GM21529 (cell line): ENCODE results near the gene REEP5.
"Not testable (repeated sequence)": the region's sequence is repeated elsewhere in the genome, so short reads cannot be mapped to it uniquely, and the experiment has no call there.

Source experiments
- ATAC-seq: cut with Tn5 transposase; IDR thresholded peaks from one replicate; pipeline ENCODE4 v1.9.1; 2021; ENCODE audit not compliant: unreplicated experiment

REEP5 gene

GRCh38 chr5:112921833-112922817 lies at the start of gene REEP5:
TSS of gene REEP5 (minus strand) at chr5:112922227. CDS start at chr5:112922190, 37 bp downstream.
- ATAC-seq: peak; percentile 54

DNA sequence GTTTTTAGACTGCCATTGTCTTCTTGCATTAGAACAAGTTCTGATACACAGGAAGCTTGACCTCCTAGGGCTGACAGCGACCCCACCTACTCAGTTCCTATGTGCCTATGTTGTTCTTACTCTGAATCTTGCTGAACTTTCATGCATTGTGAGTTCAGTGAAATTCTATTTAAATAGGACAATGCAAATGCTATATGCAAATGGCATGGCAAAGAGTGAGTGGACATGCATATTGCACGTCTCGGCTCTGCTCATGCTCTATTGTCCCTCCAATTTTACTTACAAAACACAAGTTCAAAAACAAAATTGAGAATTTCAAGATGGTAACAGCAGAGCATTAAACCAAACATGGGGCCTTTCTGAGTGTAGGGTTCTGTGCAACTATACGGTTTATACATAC lies 49.2 kb upstream of the REEP5 start:
- no peak for ATAC-seq

DNA sequence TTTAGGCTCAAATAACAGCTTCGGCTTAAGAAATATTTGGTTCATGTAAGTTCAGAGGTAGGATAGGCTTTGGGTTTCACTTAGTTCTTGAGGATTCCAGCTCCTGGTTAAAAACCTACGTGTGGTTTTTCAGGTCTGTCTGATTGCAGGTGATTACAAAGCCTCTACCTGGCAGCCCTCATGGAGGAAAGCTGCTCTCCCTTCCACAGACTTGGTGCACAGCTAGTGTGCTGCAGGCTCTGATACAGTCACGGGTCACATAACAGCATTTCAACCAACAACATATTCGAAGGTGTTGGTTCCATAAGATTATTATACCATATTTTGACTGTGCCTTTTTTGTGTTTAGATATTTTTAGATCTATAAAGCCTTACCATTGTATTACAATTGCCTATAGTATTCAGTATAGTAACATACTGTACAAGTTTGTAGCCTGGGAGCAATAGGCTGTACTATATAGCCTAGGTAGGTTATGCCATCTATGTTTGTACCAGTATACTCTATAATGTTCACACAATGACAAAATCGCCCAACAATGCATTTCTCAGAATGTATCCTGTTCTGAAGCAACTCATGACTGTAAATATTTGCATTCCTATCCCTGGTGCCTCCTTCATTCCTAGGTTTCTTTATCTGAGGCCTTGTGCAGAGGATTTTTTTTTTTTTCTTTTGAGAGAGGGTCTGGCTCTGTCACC lies 46.5 kb upstream of the REEP5 start:
- ATAC-seq: no peak

GRCh38 chr5:112967520-112968083 lies 45.6 kb upstream of the REEP5 start:
- ATAC-seq: no peak

- no peak for ATAC-seq
These were observed 43.8 kb upstream of the REEP5 start for GRCh38 chr5:112965733-112966306.

DNA sequence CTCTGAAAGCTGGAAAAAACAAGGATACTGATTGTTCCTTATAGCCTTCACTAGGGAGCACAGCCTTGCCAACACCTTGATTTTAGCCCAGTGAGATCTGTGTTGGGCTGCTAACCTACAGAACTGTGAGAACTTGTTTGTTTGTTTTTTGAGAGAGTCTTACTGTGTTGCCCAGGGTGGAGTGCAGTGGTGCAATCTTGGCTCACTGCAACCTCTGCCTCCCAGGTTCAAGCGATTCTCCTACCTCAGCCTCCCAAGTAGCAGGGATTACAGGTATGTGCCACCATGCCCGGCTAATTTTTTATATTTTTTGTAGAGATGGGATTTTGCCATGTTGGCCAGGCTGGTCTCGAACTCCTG lies 41.3 kb upstream of the REEP5 start:
- not testable (repeated sequence) for ATAC-seq

- no peak for ATAC-seq
These were observed 39.0 kb upstream of the REEP5 start for GRCh38 chr5:112960863-112961504.

DNA sequence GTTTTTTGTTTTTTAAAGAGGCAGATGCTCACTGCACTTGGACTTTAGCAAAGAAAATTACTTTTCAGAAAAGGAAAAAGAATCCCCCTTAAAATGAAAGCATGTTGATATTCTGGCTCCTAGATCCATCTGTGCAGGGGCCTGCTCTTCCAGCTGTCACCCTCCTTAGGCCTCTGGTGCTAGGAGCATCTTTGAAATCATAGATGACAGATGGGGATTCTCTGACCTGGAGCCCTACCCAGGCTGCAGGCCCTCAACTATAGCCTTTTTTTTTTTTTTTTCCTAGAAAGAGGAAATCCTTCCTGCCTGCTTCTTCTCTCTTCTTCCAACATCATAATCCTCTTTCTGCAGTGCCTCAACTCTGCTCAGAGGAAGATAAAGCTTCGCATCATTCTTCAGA lies 38.3 kb upstream of the REEP5 start:
- no peak for ATAC-seq

DNA sequence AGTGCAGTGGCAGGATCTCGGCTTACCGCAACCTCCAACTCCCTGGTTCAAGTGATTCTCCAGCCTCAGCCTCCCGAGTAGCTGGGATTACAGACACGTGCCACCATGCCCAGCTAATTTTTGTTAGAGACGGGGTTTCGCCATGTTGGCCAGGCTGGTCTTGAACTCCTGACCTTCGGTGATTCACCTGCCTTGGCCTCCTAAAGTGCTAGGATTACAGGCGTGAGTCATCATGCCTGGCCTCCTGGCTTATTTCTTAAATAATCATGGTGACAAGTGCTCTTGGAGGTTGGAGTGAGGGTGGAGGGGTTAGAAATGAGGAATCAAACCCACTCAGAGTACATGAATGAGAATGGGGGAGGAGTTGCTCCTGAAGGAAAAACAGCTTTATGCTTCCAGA lies 37.8 kb upstream of the REEP5 start:
- not testable (repeated sequence) for ATAC-seq

GRCh38 chr5:112958093-112959088 lies 36.4 kb upstream of the REEP5 start:
- ATAC-seq: peak; percentile 90

DNA sequence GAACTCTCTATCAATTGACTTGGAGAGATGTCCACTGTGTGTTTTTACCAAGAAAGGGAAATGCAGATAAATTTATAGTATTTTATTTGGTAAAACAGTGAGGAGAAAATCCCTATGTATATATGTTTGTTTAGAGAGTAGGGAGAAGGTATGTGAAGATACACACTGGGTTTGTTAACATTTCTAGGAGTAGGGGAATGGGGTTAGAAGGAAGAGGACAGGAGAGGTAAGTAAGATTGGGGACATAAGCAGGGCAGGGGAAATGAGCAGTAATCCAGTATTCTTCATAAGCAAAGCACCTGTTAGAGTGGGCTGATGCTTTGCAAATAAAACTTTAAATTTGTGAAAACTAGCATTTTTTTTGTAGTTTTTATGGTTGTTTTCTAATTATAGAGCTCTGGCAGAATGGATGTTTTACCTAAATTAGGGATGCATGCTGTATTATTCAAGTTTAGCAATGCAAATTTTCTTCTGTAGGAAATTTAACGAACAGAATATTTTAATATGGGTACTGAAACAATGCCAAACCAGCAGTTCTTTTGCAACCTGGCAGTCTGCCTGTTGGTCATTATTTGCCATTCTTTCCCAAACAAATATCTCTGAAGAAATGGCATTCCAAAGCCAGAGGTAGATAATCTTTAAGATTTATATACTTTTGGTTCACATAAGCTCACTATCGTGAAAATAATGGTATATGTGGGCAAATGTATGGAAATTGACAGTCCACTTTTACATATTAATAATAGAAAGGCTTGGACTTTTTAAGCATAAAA lies 35.2 kb upstream of the REEP5 start:
- no peak for ATAC-seq

GRCh38 chr5:112956606-112957005 lies 34.6 kb upstream of the REEP5 start:
- no peak for ATAC-seq

GRCh38 chr5:112951124-112951702 lies 29.2 kb upstream of the REEP5 start:
- ATAC-seq: peak; percentile 94

GRCh38 chr5:112948458-112948857 lies 26.4 kb upstream of the REEP5 start:
- ATAC-seq: no peak

GRCh38 chr5:112940670-112941069 lies 18.6 kb upstream of the REEP5 start:
- no peak for ATAC-seq

- ATAC-seq: no peak
These were observed 16.3 kb upstream of the REEP5 start for GRCh38 chr5:112938286-112938685.

- ATAC-seq: no peak
These were observed 13.6 kb upstream of the REEP5 start for GRCh38 chr5:112935675-112936074.

DNA sequence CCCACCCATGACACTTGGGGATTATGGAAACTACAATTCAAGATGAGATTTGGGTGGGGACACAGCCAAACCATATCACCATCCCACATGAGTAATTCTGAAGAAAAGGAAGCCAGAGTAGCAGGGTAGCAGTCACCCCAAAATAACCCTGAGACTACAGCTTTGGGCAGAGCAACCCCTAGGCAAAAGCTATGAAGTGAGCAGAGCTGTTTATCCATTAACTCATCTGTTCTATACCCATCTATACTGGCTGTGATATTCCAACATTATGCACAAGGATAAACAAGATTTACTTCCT lies 12.3 kb upstream of the REEP5 start:
- no peak for ATAC-seq
